ENCODE measurements around the gene ACLY. TPM values are rescaled to one million over a fixed set of nuclear protein-coding genes. Genes with fewer than 3 reads are reported as not detected.
"Not testable (repeated sequence)": the region's sequence is repeated elsewhere in the genome, so short reads cannot be mapped to it uniquely, and the experiment has no call there.

ACLY gene
- total RNA-seq, 2 experiments from 2014 or later = 185 to 186 TPM

DNA sequence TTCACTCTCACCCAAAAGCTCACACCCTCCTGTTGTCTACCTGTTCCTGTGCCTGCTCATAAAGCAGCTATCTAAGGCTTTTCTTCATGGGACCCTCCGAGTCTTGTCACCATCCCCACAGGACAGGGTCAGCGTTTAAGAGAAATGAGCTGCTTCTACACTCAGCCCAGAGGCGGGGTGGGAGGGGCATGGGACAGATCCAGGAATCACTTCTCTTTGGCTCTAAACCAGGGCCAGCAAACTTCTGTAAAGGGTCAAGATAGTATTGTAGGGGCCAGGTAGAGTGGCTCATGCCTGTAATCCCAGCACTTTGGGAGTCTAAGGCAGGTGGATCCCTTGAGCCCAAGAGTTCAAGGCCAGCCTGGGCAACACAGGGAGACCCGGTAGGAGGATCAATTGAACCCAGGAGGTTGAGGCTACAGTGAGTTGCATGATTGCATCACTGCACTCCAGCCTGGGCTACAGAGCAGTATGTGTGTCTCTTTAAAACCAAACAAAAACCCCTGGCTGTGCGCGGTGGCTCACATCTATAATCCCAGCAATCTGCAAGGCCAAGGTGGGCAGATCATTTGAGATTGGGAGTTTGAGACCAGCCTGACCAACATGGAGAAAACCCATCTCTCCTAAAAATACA lies 30.3 kb downstream of the ACLY start:
- ATAC-seq (no peak), DNase-seq (no peak)
- Mint-ChIP-seq H3K27me3 (no peaks in the 10 kb centered on the region), H3K27ac (no peak overlapping the region), H3K9me3 (no peaks in the 10 kb centered on the region), H3K36me3 (ENCODE audit: low read depth) (peaks cover 42% of the 10 kb centered on the region), H3K4me1 (ENCODE audit: low read depth) (no peaks in the 10 kb centered on the region), H3K4me3 (no peak overlapping the region)
- ChIA-PET POLR2A (interaction anchor here (1.1 kb wide), 1 partner anchor 30 kb away, joined by 3 read pairs; the partner anchor contains the start of gene ACLY), CTCF (interaction anchor here (1.6 kb wide), 1 partner anchor 25 kb away, joined by 3 read pairs; no protein-coding TSS in a partner anchor)
- TF ChIP-seq, protein P1, sequence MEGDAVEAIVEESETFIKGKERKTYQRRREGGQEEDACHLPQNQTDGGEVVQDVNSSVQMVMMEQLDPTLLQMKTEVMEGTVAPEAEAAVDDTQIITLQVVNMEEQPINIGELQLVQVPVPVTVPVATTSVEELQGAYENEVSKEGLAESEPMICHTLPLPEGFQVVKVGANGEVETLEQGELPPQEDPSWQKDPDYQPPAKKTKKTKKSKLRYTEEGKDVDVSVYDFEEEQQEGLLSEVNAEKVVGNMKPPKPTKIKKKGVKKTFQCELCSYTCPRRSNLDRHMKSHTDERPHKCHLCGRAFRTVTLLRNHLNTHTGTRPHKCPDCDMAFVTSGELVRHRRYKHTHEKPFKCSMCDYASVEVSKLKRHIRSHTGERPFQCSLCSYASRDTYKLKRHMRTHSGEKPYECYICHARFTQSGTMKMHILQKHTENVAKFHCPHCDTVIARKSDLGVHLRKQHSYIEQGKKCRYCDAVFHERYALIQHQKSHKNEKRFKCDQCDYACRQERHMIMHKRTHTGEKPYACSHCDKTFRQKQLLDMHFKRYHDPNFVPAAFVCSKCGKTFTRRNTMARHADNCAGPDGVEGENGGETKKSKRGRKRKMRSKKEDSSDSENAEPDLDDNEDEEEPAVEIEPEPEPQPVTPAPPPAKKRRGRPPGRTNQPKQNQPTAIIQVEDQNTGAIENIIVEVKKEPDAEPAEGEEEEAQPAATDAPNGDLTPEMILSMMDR (IDR thresholded peaks at IDR 0.05) = no peak
- intact Hi-C loops (cut with micrococcal nuclease) = no loop called here

DNA sequence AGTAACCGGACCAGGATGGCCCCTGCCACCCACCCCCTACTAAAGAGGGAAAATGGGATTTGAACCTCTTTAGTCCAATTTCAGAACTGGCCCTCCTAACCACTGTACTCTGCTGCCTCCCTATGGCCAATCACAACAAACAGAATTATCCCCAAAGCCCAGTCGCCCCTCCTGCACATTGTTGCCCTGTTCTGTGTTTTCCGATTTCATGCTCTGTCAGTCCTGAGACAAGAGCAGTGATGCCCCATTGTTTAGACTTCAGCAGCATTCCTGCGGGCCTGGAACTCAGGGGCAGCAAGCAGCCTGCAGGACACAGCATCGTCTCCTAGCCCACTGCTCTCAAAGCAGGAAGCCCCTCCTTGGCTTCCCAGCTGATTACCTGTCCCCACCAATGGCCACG lies 33.0 kb downstream of the ACLY start:
- intact Hi-C loops (cut with micrococcal nuclease) = no loop called here
- Mint-ChIP-seq H3K27me3 (no peaks in the 10 kb centered on the region), H3K4me3 (no peak overlapping the region), H3K4me1 (ENCODE audit: low read depth) (no peaks in the 10 kb centered on the region), H3K9me3 (no peaks in the 10 kb centered on the region), H3K27ac (no peak overlapping the region), H3K36me3 (ENCODE audit: low read depth) (peaks cover 46% of the 10 kb centered on the region)
- TF ChIP-seq, protein P1 (IDR thresholded peaks at IDR 0.05) = peak; percentile 21
- ChIA-PET POLR2A (interaction anchor here (1.2 kb wide), 1 partner anchor 9 kb away, joined by 3 read pairs; no protein-coding TSS in a partner anchor), CTCF (interaction anchor here (0.6 to 1.5 kb wide), 4 partner anchors 10 to 99 kb away, joined by 3 to 4 read pairs (median 3); partner anchors contain the start of gene JUP)
- ATAC-seq = no peak
- DNase-seq = no peak

DNA sequence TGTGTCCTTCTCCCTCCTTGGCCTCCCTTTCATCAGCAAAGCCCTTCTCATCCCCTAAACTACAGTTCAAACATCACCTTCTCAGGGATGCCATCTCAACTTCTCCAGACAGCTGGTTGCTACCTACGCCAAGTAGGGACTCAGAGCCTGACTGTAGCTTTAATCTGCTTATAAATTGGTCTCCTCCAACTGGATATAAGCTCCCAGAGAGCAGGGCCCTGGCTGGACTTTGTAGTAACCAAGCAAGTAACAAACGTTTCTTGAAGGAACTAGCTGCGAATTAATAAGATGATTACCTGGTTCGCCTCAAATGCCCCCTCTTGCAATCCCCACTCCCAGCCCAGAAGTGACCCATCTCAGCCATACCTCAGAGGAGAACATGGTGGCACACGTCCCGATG lies 36.0 kb downstream of the ACLY start:
- H3K4me3 Mint-ChIP-seq = no peak overlapping the region
- peaks cover 49% of the 10 kb centered on the region for H3K36me3 Mint-ChIP-seq (ENCODE audit: low read depth)
- no peak for DNase-seq
- no peaks in the 10 kb centered on the region for H3K9me3 Mint-ChIP-seq
- TF ChIP-seq, protein P1 (IDR thresholded peaks at IDR 0.05) = no peak
- no peak overlapping the region for H3K27ac Mint-ChIP-seq
- ATAC-seq = no peak
- H3K4me1 Mint-ChIP-seq (ENCODE audit: low read depth) = no peaks in the 10 kb centered on the region
- intact Hi-C loops (cut with micrococcal nuclease) = no loop called here
- no peaks in the 10 kb centered on the region for H3K27me3 Mint-ChIP-seq
- CTCF ChIA-PET = interaction anchor here (0.6 kb wide), 1 partner anchor 8 kb away, joined by 3 read pairs; no protein-coding TSS in a partner anchor
- POLR2A ChIA-PET = no interaction called here

DNA sequence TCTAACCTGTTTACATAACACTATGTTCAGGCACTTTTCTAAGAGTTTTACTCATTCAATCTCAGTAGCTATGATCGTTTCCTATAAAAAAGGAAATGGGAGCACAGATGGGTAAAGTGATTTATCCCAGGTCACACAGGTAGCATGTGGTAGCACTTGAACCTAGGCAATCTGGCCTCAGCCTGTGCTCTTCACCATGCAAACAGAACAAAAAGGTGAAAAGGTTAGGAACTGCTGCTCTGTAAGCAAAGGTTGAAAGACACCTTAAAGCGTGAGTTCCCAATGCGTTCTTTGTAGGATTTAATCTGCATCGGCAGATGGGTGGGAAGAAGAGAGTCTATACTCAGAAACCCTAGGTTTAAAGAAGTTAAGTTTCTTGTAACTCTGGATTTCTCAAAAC lies 38.6 kb downstream of the ACLY start:
- no peak for ATAC-seq
- POLR2A ChIA-PET = interaction anchor here (0.6 to 1.0 kb wide), 2 partner anchors 27 to 32 kb away, joined by 3 to 4 read pairs; no protein-coding TSS in a partner anchor
- Mint-ChIP-seq H3K4me1 (ENCODE audit: low read depth) (no peaks in the 10 kb centered on the region), H3K4me3 (no peak overlapping the region), H3K27me3 (no peaks in the 10 kb centered on the region), H3K27ac (no peak overlapping the region), H3K36me3 (ENCODE audit: low read depth) (peaks cover 46% of the 10 kb centered on the region), H3K9me3 (no peaks in the 10 kb centered on the region)
- intact Hi-C loops (cut with micrococcal nuclease) = no loop called here
- CTCF ChIA-PET = no interaction called here
- no peak for DNase-seq
- TF ChIP-seq, protein P1 (IDR thresholded peaks at IDR 0.05) = no peak

DNA sequence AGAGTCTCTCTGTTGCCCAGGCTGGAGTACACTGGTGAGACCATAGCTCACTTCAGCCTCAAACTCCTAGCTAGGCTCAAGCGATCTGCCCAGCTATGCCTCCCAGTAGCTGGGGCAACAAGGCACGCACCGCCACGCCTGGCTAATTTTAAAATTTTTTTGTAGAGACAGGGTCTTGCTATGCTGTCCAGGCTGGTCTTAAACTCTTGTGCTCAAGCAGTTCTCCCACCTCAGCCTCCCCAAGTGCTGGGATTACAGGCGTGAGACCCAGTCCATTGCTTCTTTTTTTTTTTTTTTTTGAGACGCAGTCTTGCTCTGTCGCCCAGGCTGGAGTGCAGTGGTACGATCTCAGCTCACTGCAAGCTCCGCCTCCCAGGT lies 44.5 kb downstream of the ACLY start:
- intact Hi-C loops (cut with micrococcal nuclease); H3K4me3 Mint-ChIP-seq; H3K9me3 Mint-ChIP-seq; DNase-seq; H3K27me3 Mint-ChIP-seq; H3K27ac Mint-ChIP-seq; ATAC-seq: not testable (repeated sequence)
- POLR2A ChIA-PET = interaction anchor here (1.3 kb wide), 1 partner anchor 10 kb away, joined by 4 read pairs; no protein-coding TSS in a partner anchor
- CTCF ChIA-PET = interaction anchor here (0.6 to 1.4 kb wide), 2 partner anchors 8 to 73 kb away, joined by 3 read pairs; no protein-coding TSS in a partner anchor
- Mint-ChIP-seq H3K4me1 (ENCODE audit: low read depth) (peaks cover 12% of the 10 kb centered on the region), H3K36me3 (ENCODE audit: low read depth) (peaks cover 59% of the 10 kb centered on the region)
